H1 (cell line): ENCODE measurements around the gene MORN5. TPM values are rescaled to one million over a fixed set of nuclear protein-coding genes. Genes with fewer than 3 reads are reported as not detected.

Experiments used
- CTCF ChIA-PET: fragments of 300-600 bp; sonication (Branson Sonifier 250); formaldehyde crosslinking; loops from one replicate; lab custom pipeline; 2021; ENCODE audit not compliant: partially characterized antibody; lab: Charles Lee
- POLR2A ChIA-PET: fragments of 300-600 bp; sonication (Branson Sonifier 250); formaldehyde crosslinking; loops from one replicate; lab custom pipeline; 2021; ENCODE audit warnings: inconsistent platforms; ENCODE audit not compliant: partially characterized antibody; lab: Charles Lee
- DNase-seq, 2 experiments: peaks; one replicate each; pipeline versions ENCODE4 v3.0.0 to v3.0.0-alpha.2; 2010 to 2022; ENCODE audit warnings: low spot score in 2 of 2, low read depth in 1 of 2, mixed read lengths in 1 of 2
- FAIRE-seq: peaks from 2 replicates; lab custom pipeline; 2011; peaks lifted over from hg19 to GRCh38; lab: Jason Lieb, UNC
- H2AFZ ChIP-seq: 2 replicates; pipeline ENCODE4 v1.8.1; 2012; ENCODE audit warnings: low read length, inconsistent platforms
- H2AK5ac ChIP-seq: 2 replicates; pipeline ENCODE4 v1.6.1; 2013; ENCODE audit warnings: low read depth, low read length
- H2BK120ac ChIP-seq: replicated peaks from 2 replicates; pipeline ENCODE3; 2013; ENCODE audit warnings: low read depth, low read length, inconsistent platforms
- H2BK12ac ChIP-seq: 2 replicates; pipeline ENCODE4 v1.6.1; 2013; ENCODE audit warnings: low read depth, low read length
- H2BK15ac ChIP-seq: 2 replicates; pipeline ENCODE4 v1.6.1; 2013; ENCODE audit warnings: low read length
- H2BK20ac ChIP-seq: 2 replicates; pipeline ENCODE4 v1.6.1; 2013; ENCODE audit warnings: low read length
- H2BK5ac ChIP-seq: 2 replicates; pipeline ENCODE4 v1.6.1; 2013; ENCODE audit warnings: low read depth, low read length
- H3K14ac ChIP-seq: 2 replicates; pipeline ENCODE4 v1.6.1; 2013; ENCODE audit warnings: inconsistent platforms; ENCODE audit not compliant: insufficient read length
- H3K18ac ChIP-seq: 2 replicates; pipeline ENCODE4 v1.6.1; 2013; ENCODE audit warnings: low read length; ENCODE audit errors: extremely low read depth
- H3K23ac ChIP-seq: 2 replicates; pipeline ENCODE4 v1.6.1; 2013; ENCODE audit warnings: inconsistent platforms; ENCODE audit not compliant: insufficient read length
- H3K23me2 ChIP-seq: 2 replicates; pipeline ENCODE4 v1.6.1; 2013; ENCODE audit warnings: low read depth, low read length
- H3K27ac ChIP-seq: 2 replicates; pipeline ENCODE4 v1.6.1; 2011; ENCODE audit warnings: low read depth, low read length, inconsistent platforms
- H3K27me3 ChIP-seq, 4 experiments: replicated peaks in 1 of 4; 1 replicate in 1 of 4; 2 replicates in 3 of 4; pipeline versions ENCODE4 v1.6.1 to v1.8.1; 2011 to 2013; ENCODE audit warnings: low read length in 3 of 4, mild to moderate bottlenecking in 3 of 4, inconsistent platforms in 2 of 4, mixed read lengths in 2 of 4, moderate library complexity in 1 of 4; ENCODE audit not compliant: control insufficient read depth in 3 of 4, insufficient read depth in 3 of 4; ENCODE audit errors: extremely low read depth in 1 of 4
- H3K36me3 ChIP-seq, 4 experiments: 2 replicates each; pipeline versions ENCODE4 v1.6.1 to v1.8.1; 2011 to 2013; ENCODE audit warnings: mild to moderate bottlenecking in 4 of 4, low read length in 3 of 4, moderate library complexity in 2 of 4, control low read depth in 1 of 4, inconsistent platforms in 1 of 4; ENCODE audit not compliant: insufficient read depth in 4 of 4, control insufficient read depth in 2 of 4
- H3K4ac ChIP-seq: replicated peaks from 2 replicates; pipeline ENCODE3; 2013; ENCODE audit warnings: low read length, low read depth, mixed read lengths, inconsistent platforms; ENCODE audit not compliant: insufficient read length
- H3K4me1 ChIP-seq, 4 experiments: replicated peaks in 1 of 4; 1 replicate in 1 of 4; 2 replicates in 3 of 4; pipeline versions ENCODE4 v1.6.1 to v1.8.1; 2011 to 2013; ENCODE audit warnings: low read length in 3 of 4, inconsistent platforms in 2 of 4, mixed read lengths in 1 of 4; ENCODE audit not compliant: insufficient read depth in 4 of 4, control insufficient read depth in 3 of 4
- H3K4me2 ChIP-seq, 2 experiments: 2 replicates each; pipeline versions ENCODE4 v1.6.1 to v1.8.1; 2011 to 2013; ENCODE audit warnings: low read depth in 2 of 2, low read length in 2 of 2, control low read depth in 1 of 2, inconsistent platforms in 1 of 2, mild to moderate bottlenecking in 1 of 2; ENCODE audit not compliant: insufficient read depth in 1 of 2
- H3K4me3 ChIP-seq, 4 experiments: fragments of 200-600, 300-600 bp in 1 of 4; sonication (generic), shearing (Covaris generic), sonication (Bioruptor Twin) in 1 of 4; 2 replicates each; pipeline versions ENCODE4 v1.5.1 to v1.8.1; 2011 to 2016; ENCODE audit warnings: low read length in 4 of 4, low read depth in 3 of 4, control low read depth in 2 of 4, inconsistent platforms in 2 of 4, mild to moderate bottlenecking in 2 of 4, mixed read lengths in 1 of 4, moderate library complexity in 1 of 4; ENCODE audit not compliant: insufficient read depth in 2 of 4; ENCODE audit errors: extremely low read depth in 1 of 4
- H3K56ac ChIP-seq: replicated peaks from 2 replicates; pipeline ENCODE3; 2013; ENCODE audit warnings: low read depth, mild to moderate bottlenecking, mixed read lengths, low read length, inconsistent platforms; ENCODE audit not compliant: insufficient read length
- H3K79me1 ChIP-seq: 2 replicates; pipeline ENCODE4 v1.6.1; 2013; ENCODE audit warnings: low read depth, low read length, control low read depth
- H3K79me2 ChIP-seq, 2 experiments: 2 replicates each; pipeline versions ENCODE4 v1.6.1 to v1.8.1; 2012 to 2013; ENCODE audit warnings: low read length in 2 of 2, mild to moderate bottlenecking in 2 of 2, inconsistent platforms in 1 of 2; ENCODE audit not compliant: insufficient read depth in 2 of 2, control insufficient read depth in 1 of 2
- H3K9ac ChIP-seq, 4 experiments: replicated peaks in 1 of 4; 1 replicate in 1 of 4; 2 replicates in 3 of 4; pipeline versions ENCODE4 v1.6.1 to v1.8.1; 2011 to 2013; ENCODE audit warnings: low read depth in 3 of 4, low read length in 3 of 4, control low read depth in 2 of 4, mild to moderate bottlenecking in 2 of 4, moderate library complexity in 2 of 4, inconsistent platforms in 1 of 4; ENCODE audit errors: extremely low read depth in 1 of 4
- H3K9me3 ChIP-seq, 2 experiments: 2 replicates each; pipeline versions ENCODE4 v1.6.1 to v1.8.1; 2012 to 2013; ENCODE audit warnings: mild to moderate bottlenecking in 2 of 2, moderate library complexity in 2 of 2, control low read depth in 1 of 2, inconsistent platforms in 1 of 2, low read depth in 1 of 2, low read length in 1 of 2, mixed read lengths in 1 of 2; ENCODE audit not compliant: insufficient read depth in 2 of 2
- H4K20me1 ChIP-seq, 2 experiments: replicated peaks in 1 of 2; 2 replicates each; pipeline versions ENCODE3 to v1.8.1; 2011 to 2013; ENCODE audit warnings: inconsistent platforms in 2 of 2, low read length in 2 of 2, mild to moderate bottlenecking in 1 of 2; ENCODE audit not compliant: insufficient read depth in 2 of 2, control insufficient read depth in 1 of 2
- H4K5ac ChIP-seq: 2 replicates; pipeline ENCODE4 v1.6.1; 2013; ENCODE audit warnings: low read length, low read depth, mixed read lengths, inconsistent platforms; ENCODE audit not compliant: insufficient read length
- H4K8ac ChIP-seq: 2 replicates; pipeline ENCODE4 v1.8.0; 2013; ENCODE audit warnings: mild to moderate bottlenecking, moderate library complexity, low read length, inconsistent platforms; ENCODE audit not compliant: insufficient read depth; ENCODE audit errors: extremely low read depth
- H4K91ac ChIP-seq: replicated peaks from 2 replicates; pipeline ENCODE3; 2013; ENCODE audit warnings: low read length, mixed read lengths, inconsistent platforms; ENCODE audit not compliant: insufficient read length
- CBX8 ChIP-seq: fragments of 300-800, 300-1000 bp; sonication (generic); IDR thresholded peaks from 2 replicates; pipeline ENCODE4 v1.7.1; 2016; ENCODE audit warnings: low read depth, low read length, borderline replicate concordance
- CEBPB ChIP-seq: IDR thresholded peaks from 2 replicates; pipeline ENCODE4 v1.6.1; 2012; ENCODE audit warnings: low read depth, low read length
- FOSL1 ChIP-seq: IDR thresholded peaks from 2 replicates; pipeline ENCODE4 v1.6.1; 2011; ENCODE audit warnings: mild to moderate bottlenecking, low read depth, low read length, moderate library complexity; ENCODE audit not compliant: insufficient read depth
- JUND ChIP-seq: IDR thresholded peaks from 2 replicates; pipeline ENCODE4 v1.6.1; 2011; ENCODE audit warnings: mild to moderate bottlenecking, improper control_type of control experiment, low read length
- KDM1A ChIP-seq: fragments of 200-600, 300-600 bp; sonication (generic); IDR thresholded peaks from 2 replicates; pipeline ENCODE4 v1.7.1; 2016; ENCODE audit warnings: mild to moderate bottlenecking, low read length, borderline replicate concordance
- KDM5A ChIP-seq: fragments of 200-600 bp; IDR thresholded peaks from 2 replicates; pipeline ENCODE4 v1.7.1; 2012; ENCODE audit warnings: mild to moderate bottlenecking, low read length, inconsistent platforms, mixed read lengths
- MAFK ChIP-seq: IDR thresholded peaks from 2 replicates; pipeline ENCODE4 v1.6.1; 2012; ENCODE audit warnings: low read depth, mild to moderate bottlenecking, improper control_type of control experiment, low read length
- SIX5 ChIP-seq: IDR thresholded peaks from 2 replicates; pipeline ENCODE4 v1.6.1; 2011; ENCODE audit warnings: mild to moderate bottlenecking, low read depth, low read length
- TAF1 ChIP-seq: IDR thresholded peaks from 2 replicates; pipeline ENCODE4 v1.6.1; 2011; ENCODE audit warnings: mild to moderate bottlenecking, low read depth, low read length
- TEAD4 ChIP-seq: IDR thresholded peaks from 2 replicates; pipeline ENCODE4 v1.6.1; 2012; ENCODE audit warnings: low read depth, low read length, inconsistent platforms, mixed read lengths
- WGBS, 2 experiments: shearing (Covaris generic) in 1 of 2; methylation state at CpG; one replicate each; pipeline versions ENCODE4 v1.1.6 to v1.1.7; 2013 to 2015; ENCODE audit warnings: low lambda C conversion rate in 2 of 2, mixed read lengths in 2 of 2, inconsistent platforms in 1 of 2, low coverage in 1 of 2, missing lambda C conversion rate in 1 of 2; ENCODE audit not compliant: insufficient replicate concordance in 2 of 2, insufficient coverage in 1 of 2, insufficient read length in 1 of 2; ENCODE audit errors: extremely low coverage in 1 of 2, missing lambda C conversion rate in 1 of 2; 5-methylcytosine and 5-hydroxymethylcytosine counted together
- polyA plus RNA-seq, 7 experiments: library from polyadenylated mRNA; depleted of rRNA in 3 of 7; stranded (reverse) in 5 of 7; unstranded in 2 of 7; fragments of >200 nt in 5 of 7; fragments of 200-250 nt in 2 of 7; gene quantifications; 1 replicate in 5 of 7; 2 replicates in 1 of 7; 4 replicates in 1 of 7; pipeline versions ENCODE4 v1.2.1 to v1.2.3, GENCODE V29; 2011 to 2013; ENCODE audit warnings: missing spikeins in 2 of 7, mixed read lengths in 2 of 7
- total RNA-seq: library from RNA; stranded (reverse); fragmentation: NEBNext Ultra II Directional; extraction: Animal tissue kit (Norgen Biotek cat#: 25700); gene quantifications from 2 replicates; pipeline ENCODE4 v1.2.1, GENCODE V29; 2021
- TF ChIP-seq, protein P1 (sequence below): IDR thresholded peaks from 2 replicates; pipeline ENCODE4 v1.6.1; 2012; ENCODE audit warnings: inconsistent platforms

Gene MORN5
- total and polyA plus RNA-seq, 2 of the 8 experiments (the other 6 are each of a cell fraction or from before 2014, with no cell fraction given) = not detected

DNA sequence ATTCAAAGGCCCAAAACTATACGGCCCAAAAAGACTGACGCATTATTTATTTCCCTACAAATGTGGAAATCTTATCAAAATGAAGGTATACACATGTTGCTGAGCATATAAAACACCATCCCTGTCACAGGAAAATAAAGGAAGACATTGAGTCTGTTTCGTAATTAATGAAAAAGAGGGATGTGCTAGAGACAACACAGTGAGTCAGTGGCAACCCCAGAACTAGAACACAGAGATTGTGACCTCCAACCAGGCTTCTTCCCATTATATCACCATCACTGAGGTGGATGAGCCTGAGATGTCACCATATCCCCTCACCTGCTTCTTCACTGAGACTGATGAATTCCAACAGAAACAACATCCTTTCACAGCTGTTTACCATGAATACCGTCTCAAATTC, 3.9 kb upstream of the MORN5 start:
- no peak for DNase-seq
- H3K4ac ChIP-seq = no peak overlapping the region
- peaks cover 0 to 4% of the 10 kb centered on the region in 2 experiments for H4K20me1 ChIP-seq
- H2AK5ac ChIP-seq = no peak overlapping the region
- H3K4me2 ChIP-seq = no peak overlapping the region
- no peaks in the 10 kb centered on the region for H3K36me3 ChIP-seq
- WGBS, 2 experiments = 95% methylated on average over 4 of the region's 4 CpGs; no CpG with 5 or more reads in 1 of the 2 experiments
- H4K91ac ChIP-seq = no peak overlapping the region
- no peak overlapping the region for H4K8ac ChIP-seq
- H3K27me3 ChIP-seq = no peaks in the 10 kb centered on the region
- H2AFZ ChIP-seq = no peak overlapping the region
- no peak overlapping the region for H2BK120ac ChIP-seq
- no peak overlapping the region for H3K14ac ChIP-seq
- no peak overlapping the region for H3K4me3 ChIP-seq
- TF ChIP-seq KDM1A (no peak), FOSL1 (no peak), CEBPB (no peak), MAFK (no peak), CBX8 (no peak), KDM5A (no peak), JUND (no peak), SIX5 (no peak), TEAD4 (no peak), TAF1 (no peak)
- TF ChIP-seq, protein P1, sequence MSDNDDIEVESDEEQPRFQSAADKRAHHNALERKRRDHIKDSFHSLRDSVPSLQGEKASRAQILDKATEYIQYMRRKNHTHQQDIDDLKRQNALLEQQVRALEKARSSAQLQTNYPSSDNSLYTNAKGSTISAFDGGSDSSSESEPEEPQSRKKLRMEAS = no peak
- peaks cover 0 to 20% of the 10 kb centered on the region in 2 experiments; a peak in 3 of 4 replicates for H3K79me2 ChIP-seq
- H3K9ac ChIP-seq = no peak overlapping the region
- no peak overlapping the region for H3K27ac ChIP-seq
- 0 out of 2 replicates have a peak, but pooled peaks cover 2% of the 10 kb centered on the region for H3K79me1 ChIP-seq
- H3K4me1 ChIP-seq = peaks cover 0 to 4% (median 0%) of the 10 kb centered on the region in 4 experiments; a peak in 2 of 7 replicates
- H3K9me3 ChIP-seq = no peaks in the 10 kb centered on the region
- CTCF ChIA-PET = interaction anchor here (0.7 to 5.3 kb wide), 6 partner anchors 11 to 190 kb away, joined by 3 to 34 read pairs (median 4); no protein-coding TSS in a partner anchor
- no peak overlapping the region for H4K5ac ChIP-seq
- H3K23me2 ChIP-seq = peaks cover 2% of the 10 kb centered on the region
- POLR2A ChIA-PET = interaction anchor here (0.6 to 0.8 kb wide), 2 partner anchors 11 to 112 kb away, joined by 3 read pairs; no protein-coding TSS in a partner anchor
- no peak for FAIRE-seq
- no peak overlapping the region for H3K56ac ChIP-seq
- no peak overlapping the region for H3K23ac ChIP-seq
- no peak overlapping the region for H2BK5ac ChIP-seq
- no peak overlapping the region for H3K18ac ChIP-seq
- H2BK20ac ChIP-seq = no peak overlapping the region
- no peak overlapping the region for H2BK15ac ChIP-seq
- H2BK12ac ChIP-seq = no peak overlapping the region
